Stimulated activated CD4-positive, alpha-beta T cell treated with anti-CD3 and anti-CD28 coated beads, Interleukin-15, amount 100 ng/mL, for 1 hour (primary cell): ENCODE measurements around the gene TTLL6.
"Not testable (repeated sequence)": the region's sequence is repeated elsewhere in the genome, so short reads cannot be mapped to it uniquely, and the experiment has no call there.

ENCODE experiments used
- DNase-seq, 2 donors: peaks; one replicate each; pipeline ENCODE4 v3.0.0-alpha.2; 2020; ENCODE audit warnings: low read depth in 1 of 2, low spot score in 1 of 2

TTLL6 gene

DNA sequence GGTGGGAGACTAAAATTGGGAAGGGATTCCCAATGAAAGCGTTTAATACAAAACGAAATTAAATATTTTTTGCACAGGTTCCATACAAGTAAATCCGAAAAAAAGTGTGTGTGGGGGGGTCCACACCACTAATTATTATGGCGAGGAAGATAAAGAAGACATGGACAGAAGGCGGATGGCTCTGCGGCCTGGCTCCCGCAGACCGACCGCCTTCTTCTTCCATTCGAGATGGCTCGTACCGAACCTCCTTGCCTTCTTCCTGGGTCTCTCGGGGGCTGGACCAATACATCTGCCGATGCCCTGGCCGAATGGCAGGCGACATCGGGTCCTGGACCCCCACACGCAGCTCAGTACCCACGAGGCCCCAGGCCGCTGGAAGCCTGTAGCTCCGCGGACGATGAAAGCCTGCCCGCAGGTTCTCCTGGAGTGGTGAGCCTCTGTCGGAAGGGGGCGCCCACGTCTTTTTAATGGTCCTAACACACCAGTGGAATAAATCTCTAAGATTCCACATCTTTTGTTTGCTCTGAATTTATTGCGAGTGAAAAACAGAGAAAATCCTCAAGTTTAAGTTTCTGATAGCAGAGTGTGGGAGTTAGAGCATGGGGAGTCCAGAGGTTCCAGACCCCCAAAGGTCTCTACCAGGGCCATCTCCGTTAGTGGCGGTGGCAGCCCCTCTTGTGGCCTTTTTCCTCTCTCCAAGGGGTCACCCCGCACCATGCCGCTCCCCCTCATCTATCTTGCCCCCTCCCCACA is 92.6 kb downstream of the TTLL6 start:
- DNase-seq: peak; percentile 21 to 66

DNA sequence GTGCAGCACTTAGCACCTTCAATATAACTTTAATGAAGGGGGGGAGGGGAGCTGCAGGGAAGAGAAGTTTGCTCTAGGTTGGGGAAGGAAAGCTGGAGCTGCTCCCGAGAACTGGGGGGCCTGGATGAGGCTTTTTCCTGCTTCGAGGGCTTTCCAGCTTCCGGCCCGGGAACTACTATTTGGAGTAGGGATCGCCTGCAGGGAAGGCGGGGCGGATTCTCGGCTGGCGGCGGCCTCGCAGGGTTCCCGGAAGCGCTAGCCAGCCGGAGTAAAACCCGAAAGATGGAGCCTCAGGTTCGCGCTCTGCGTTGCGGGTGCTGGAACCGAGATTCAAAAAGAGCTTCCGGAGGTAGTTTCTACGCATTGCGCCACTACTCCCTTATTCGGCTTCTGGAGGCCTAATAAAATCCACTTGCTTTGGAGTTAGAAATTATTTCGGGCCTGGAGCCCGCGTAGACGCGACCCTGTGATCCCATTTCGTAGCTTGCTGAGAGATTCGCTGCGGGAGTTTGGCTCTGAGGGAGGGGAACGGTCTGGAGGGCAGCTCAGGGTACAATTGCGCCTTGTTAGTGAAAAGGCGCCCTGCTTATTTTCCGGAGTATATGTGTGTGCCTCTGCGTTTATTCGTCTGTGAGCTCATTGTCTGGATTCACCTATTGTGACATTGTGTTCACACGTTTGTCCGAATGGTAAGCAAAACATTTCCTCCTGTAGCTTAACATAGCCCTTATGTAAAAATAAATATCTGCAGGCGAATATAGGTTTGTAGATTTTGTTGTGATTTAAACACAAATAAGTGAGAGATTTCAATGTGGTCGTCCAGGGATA is 93.4 kb downstream of the TTLL6 start:
- DNase-seq: no peak

DNA sequence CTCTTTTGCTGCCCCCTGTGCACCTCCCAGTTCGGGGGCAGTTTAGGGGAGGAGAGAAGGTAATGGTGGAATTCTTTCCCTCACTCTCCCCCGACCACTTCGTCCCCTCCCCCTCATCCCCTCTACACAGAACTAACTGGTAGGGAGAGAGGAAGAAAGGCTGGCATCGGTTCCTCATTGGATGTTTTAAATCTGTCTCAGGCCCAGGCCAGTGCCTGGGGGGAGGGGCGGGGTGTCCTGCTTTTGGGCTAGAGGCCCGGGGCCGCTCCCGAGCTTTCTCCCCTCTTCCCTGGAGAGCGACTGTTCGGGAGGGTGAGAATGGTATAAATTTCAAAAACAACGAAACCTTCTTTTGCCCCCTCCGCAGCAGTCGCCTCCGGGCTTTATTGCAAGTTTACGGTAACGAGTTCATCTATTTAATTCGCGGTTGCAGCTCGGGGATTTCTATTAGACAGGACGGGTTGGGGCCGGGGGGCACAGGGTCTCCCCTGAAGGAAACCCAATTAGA is 94.1 kb downstream of the TTLL6 start, which contains the start of gene PRAC2:
TSS of gene PRAC2 (plus strand) at position 271 of the 508 bp plus-strand sequence. CDS start 1,226 bp downstream, outside the sequence.
- DNase-seq: no peak

DNA sequence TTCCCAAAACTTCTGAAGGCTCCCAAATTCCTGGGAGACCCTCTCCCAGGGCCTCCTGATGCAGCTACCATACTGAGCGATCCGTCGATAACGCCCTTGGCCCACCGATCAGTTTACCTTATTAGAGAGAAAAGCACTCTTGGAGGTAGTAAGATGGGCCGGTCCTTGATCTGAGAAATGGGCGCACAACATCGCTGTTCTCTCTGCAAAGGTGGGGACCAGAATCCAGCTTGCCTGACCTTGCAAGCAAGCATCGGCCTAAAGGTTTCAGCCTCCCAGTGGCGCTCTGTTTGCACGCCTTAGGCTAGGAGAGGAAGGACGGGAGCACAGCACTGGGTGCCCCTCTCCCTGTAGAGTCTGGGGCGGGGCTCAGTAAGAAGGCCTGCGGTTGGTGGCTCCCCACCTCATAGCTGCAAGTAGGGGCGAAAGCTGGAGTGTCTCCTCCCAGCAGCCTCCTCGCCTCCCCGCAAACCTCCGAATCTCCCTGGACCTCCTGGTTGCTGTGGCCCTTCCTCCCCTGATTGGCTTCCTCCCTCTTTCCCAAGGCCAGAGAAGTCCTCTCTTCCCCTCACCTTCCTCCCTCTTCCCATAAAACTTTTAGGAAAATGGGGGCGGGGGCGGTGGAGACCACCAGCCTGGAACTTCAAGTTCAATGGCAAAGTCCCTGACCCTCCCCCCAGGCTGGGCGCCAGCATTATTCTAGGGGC is 94.7 kb downstream of the TTLL6 start, which contains the start of gene PRAC1:
TSS of gene PRAC1 (minus strand) at position 318 of the 707 bp plus-strand sequence. CDS start at position 192, 126 bp downstream.
- no peak for DNase-seq

DNA sequence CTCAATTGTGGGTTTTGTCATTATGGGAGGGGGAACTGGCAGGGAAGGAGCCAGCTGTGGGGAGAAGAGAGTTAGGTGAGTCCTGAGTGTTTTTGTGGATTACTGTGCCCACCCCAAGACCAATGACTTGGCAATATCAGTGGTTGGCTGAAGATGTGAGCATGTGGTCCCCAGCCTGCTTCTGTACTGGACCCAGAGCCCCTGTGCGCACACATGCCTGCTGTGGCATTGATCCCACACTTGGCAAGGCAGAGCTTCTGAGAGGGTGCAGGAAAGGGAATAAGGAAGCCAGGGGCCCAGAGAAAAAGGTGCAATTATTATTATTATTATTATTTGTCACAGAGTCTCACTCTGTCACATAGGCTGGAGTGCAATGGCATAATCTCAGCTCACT is 96.0 kb downstream of the TTLL6 start:
- DNase-seq: no peak

DNA sequence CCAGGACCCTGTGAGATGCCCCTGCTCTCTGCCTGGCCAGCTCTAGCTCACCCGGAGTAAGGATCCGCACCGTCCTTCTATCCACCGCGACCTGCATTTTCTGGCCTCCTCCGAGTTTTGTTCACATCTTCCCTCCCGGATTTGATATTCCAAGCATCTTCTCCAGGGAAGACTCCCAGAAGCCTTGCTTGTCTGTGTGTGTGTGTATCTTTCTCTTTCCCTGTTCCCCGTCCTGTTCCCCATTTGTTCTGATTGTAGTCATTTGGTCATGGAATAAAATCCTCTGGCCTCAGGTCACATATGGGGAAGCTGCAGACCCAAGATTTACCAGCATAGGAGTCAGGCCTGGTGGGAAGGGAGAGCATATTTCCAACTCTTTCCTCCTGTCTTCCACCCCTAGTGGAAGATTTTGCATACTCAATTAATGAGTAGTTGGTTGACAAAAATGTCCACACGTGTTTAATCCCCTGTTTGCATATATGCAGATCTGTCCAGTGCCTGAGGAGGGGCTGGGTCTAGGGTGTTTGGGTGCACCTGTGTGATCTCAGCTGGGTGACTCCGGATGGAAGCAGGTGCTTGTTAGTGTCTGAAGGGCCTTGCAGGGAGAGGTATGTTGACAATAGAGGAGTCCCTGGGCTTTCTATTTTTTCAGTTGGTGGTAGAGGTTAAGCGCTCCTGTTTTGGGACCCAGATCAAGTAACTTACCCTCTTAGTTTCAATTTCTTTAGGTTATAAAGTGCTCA is 96.6 kb downstream of the TTLL6 start:
- DNase-seq: no peak

DNA sequence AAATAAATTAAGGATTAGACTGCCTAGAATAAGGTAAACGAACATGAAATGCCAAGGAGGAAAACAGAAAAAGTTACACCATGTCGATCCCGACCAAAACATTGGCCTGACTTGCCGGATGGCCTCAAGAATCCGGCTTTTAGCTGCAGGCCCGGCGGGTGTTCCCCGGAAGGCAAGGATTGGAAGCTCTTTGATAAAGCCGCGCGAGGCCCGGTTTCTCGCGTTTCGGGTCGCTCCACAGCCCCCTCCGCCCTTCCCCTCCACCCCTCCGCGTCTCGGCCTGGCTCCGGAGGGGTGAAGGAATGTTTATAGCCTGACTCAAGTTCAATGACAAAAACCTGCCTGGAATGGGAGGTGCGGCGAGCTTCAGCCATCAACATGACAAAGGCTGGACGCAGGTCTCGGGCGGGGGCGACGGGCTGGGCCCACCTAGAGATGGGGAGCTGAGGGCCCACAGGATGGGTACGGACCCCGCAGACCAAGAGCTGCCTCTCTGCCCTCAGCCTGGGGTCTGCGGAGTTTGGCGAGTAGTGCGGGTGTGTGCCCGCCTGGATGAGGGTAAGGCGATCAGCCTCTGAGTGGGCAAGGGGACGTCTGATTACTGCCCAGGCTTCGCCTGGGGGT is 97.3 kb downstream of the TTLL6 start:
- DNase-seq: no peak

DNA sequence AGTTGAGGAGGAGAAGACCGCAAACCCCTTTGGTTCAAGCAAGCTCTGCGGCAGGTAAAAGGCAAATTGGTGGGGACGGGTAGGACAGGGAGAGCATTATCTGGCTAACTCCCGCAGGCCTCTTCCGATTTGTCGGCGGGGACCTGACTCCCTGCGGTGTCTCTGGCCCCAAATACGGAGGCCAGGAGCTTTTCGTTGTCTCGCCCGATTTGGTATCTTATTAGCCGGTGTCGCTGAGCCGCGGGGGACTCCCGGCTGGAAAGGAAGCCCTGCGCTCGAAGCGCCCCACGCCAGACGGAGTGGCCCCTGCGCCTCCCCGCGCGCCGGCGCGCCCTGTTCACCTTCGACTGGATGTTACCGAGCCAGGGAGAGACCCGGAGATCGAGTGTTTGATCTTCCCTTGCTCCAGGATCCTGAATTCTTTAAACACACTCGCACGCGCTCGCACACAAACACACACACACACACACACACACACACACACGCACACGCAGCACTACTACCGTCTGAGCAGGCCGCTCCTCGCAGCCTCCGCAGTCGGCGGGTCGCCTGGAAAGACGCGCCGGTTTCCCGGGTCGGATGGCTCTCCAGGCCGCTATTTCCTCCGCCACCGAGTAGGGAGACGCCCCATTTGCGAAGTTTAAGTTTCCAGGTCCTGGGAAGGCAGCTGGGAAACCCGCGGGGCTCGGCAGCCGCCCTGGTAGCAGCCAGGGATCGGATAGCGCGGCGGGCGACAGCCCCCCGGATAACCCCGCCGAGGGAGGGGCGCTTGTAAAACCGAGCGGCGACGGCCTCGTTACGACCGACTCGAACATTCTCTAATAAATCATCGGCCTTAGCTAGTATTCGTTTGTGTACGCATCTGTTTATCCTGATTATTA is 98.0 kb downstream of the TTLL6 start:
- DNase-seq: no peak

DNA sequence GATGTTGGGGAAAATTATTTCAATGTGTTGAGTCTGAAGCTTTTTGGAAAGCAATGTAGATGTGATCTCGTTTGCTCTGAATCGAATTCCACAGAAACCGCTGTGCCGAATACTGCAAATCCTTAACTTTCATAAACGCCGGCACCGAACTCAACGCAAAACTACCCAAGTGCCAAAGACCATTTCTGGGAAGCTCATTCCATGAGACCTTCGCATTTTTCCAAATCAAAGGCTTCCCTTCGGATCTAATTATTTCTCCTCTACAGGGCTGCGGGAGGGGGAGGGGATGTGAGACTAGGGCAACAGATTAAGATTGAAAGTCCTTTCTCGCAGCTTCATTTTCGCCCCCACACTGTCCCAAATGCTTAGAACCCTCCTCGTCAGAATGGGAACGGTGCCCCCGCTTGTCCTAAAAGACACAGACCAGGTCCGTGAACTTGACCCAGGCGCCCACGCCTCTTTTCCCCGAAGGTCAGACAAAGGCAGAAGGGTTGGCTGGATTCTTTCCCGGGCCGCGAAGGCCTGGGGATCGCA is 98.7 kb downstream of the TTLL6 start:
- no peak for DNase-seq

DNA sequence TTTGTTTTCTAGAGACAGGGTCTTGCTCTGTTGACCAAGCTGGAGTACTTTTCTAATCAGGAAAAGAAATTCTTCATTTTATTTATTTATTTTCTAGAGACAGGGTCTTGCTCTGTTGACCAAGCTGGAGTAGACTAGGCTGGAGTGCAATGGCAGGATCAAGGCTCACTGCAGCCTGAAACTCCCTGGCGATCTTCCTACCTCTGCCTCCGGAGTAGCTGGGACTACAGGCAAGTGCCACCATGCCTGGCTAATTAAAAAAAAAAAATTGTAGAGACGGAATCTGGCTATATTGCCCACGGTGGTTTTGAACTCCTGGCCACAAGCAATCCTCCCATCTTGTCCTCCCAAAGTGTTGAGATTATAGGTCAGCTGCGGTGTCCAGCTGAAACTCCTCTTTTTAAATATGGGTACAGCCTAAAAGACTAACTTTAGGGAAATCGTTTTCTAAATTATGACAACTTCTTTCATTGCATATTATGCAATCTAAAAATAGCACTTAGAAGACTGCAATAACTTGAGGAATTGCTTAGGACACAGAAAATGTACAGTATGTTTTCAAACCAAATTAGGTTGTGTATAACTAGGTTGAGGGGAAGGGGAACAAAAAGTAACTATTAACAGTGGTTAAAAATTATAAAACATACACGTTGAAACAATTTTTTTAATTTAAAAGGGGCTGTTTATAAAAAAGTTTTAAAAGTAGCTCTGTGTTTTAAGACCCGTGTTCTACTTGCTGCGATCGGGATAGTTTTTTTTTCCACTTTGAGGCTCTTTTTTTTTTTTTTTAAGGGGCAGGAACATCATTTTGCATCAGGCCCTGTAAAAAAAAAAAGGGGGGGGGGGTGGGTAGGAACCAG is 99.4 kb downstream of the TTLL6 start:
- no peak for DNase-seq

DNA sequence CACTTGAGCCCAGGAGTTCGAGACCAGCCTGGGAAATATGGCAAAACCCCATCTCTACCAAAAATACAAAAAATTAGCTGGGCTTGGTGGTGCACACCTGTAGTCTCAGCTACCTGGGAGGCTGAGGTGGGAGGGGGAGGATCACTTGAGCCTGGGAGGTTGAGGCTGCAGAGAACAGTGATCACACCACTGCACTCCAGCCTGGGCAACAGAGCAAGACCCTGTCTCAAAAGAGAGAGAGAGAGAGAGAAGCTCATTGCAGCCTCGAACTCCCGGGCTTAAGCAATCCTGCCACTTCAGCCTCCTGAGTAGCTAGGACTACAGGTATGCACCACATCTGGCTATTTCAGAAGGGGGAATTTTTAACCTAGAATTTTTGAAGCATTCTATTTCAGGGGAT is 100.5 kb downstream of the TTLL6 start:
- not testable (repeated sequence) for DNase-seq

DNA sequence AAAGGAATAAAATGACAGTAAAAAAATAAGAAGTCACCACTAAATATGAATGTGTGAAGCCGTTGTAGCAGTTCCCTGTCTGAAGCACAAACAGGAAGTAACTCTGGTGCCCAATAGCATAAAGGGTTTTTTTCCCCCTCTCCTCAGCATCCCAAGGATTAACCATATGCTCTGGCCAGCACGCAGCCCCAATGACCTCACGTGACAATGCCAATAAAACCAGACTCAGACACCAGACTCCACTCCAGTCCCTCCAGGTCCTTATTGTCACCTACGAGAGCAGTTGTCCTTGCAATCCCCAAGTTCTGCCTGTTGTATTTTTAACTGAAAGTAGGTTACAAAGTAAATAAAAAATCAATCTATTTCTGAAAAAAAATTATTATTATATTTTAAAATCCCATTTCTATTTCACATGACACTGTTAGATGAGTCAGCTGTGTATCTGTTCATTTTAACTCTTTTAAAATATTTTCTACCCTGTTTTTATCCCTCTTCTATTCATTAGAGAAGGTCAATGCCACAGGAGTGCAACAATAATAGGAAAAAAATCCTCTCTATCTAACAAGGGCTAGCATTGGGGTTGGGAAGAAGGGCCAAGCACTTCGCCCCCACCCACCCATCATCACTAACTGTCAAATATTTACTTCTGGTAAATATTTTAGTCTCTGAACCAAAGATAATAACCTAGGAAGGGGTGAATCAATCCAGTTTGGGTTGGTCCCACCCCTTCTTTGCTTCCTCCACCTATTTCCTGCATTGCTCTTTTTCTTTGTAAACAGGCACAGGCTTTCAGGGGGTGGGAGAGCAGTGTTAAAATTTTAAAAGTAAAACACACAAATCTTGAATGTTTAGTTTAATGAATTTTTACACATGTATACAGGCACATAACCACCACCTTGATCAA is 101.3 kb downstream of the TTLL6 start:
- no peak for DNase-seq
